ENCODE results near the gene TSKU.
"Not testable (repeated sequence)": the region's sequence is repeated elsewhere in the genome, so short reads cannot be mapped to it uniquely, and the experiment has no call there.

The TSKU gene

GRCh38 chr11:76824980-76825725 lies 42.0 kb downstream of the TSKU start:
- H4K91ac ChIP-seq (ENCODE audit: low read depth, low read length, poor library complexity): no peak overlapping the region
- H3K18ac ChIP-seq (ENCODE audit: low read length): no peak overlapping the region
- H3K27me3 ChIP-seq (ENCODE audit: control insufficient read depth in 3 of 3, insufficient read depth in 3 of 3, low read depth in 1 of 3, low read length in 3 of 3): no peaks in the 10 kb centered on the region
- no peak overlapping the region for H3K9ac ChIP-seq (ENCODE audit: low read depth, low read length, poor library complexity)
- no peak overlapping the region for H2AK5ac ChIP-seq (ENCODE audit: low read depth, low read length)
- H3K4me1 ChIP-seq (ENCODE audit: control insufficient read depth in 2 of 2, insufficient read depth in 1 of 2, low read depth in 1 of 2, low read length in 2 of 2): peaks cover 0 to 7% of the 10 kb centered on the region in 2 donors
- no peak overlapping the region for H4K8ac ChIP-seq (ENCODE audit: low read depth, low read length)
- no peak overlapping the region for H2BK15ac ChIP-seq (ENCODE audit: low read length)
- no peak overlapping the region for H3K4me2 ChIP-seq (ENCODE audit: insufficient read depth, low read length, poor library complexity, severe bottlenecking)
- no peak overlapping the region for H3K14ac ChIP-seq (ENCODE audit: low read length)
- H3K23ac ChIP-seq (ENCODE audit: low read depth, low read length, poor library complexity): no peak overlapping the region
- H3K4ac ChIP-seq (ENCODE audit: low read length): no peak overlapping the region
- peak overlapping the region; percentile 17 for H2AFZ ChIP-seq (ENCODE audit: low read length)
- H3K79me1 ChIP-seq (ENCODE audit: low read depth, low read length): no peaks in the 10 kb centered on the region
- WGBS, 2 donors (ENCODE audit: extremely low coverage in 2 of 2, insufficient read length in 2 of 2, insufficient replicate concordance in 1 of 2): no CpG with 5 or more reads among the region's 5 CpGs
- no peak overlapping the region for H3K27ac ChIP-seq (replicated peaks; ENCODE audit: low read length)
- H2BK120ac ChIP-seq (ENCODE audit: low read depth, low read length): no peak overlapping the region
- DNase-seq (ENCODE audit: low spot score): no peak
- peaks cover 0 to 5% of the 10 kb centered on the region in 2 donors for H3K9me3 ChIP-seq (replicated peaks in 1 of 2; ENCODE audit: control insufficient read depth in 2 of 2, insufficient read depth in 1 of 2, low read depth in 1 of 2, low read length in 2 of 2)
- no peak overlapping the region for H2BK5ac ChIP-seq (ENCODE audit: low read length)
- no peaks in the 10 kb centered on the region for H3K36me3 ChIP-seq (replicated peaks in 1 of 2; ENCODE audit: control insufficient read depth in 2 of 2, insufficient read depth in 2 of 2, low read length in 2 of 2)
- no peak overlapping the region for H2BK12ac ChIP-seq (ENCODE audit: low read length)
- H3K4me3 ChIP-seq (ENCODE audit: low read length in 2 of 2): no peak overlapping the region

- no peaks in the 10 kb centered on the region for H3K36me3 ChIP-seq (replicated peaks in 1 of 2; ENCODE audit: control insufficient read depth in 2 of 2, insufficient read depth in 2 of 2, low read length in 2 of 2)
- H3K27ac ChIP-seq (replicated peaks; ENCODE audit: low read length): no peak overlapping the region
- H3K14ac ChIP-seq (ENCODE audit: low read length): no peak overlapping the region
- WGBS, 2 donors (ENCODE audit: extremely low coverage in 2 of 2, insufficient read length in 2 of 2, insufficient replicate concordance in 1 of 2): no CpG with 5 or more reads among the region's 1 CpG
- H3K4me2 ChIP-seq (ENCODE audit: insufficient read depth, low read length, poor library complexity, severe bottlenecking): no peak overlapping the region
- no peaks in the 10 kb centered on the region for H3K27me3 ChIP-seq (ENCODE audit: control insufficient read depth in 3 of 3, insufficient read depth in 3 of 3, low read depth in 1 of 3, low read length in 3 of 3)
- H4K91ac ChIP-seq (ENCODE audit: low read depth, low read length, poor library complexity): no peak overlapping the region
- H2BK12ac ChIP-seq (ENCODE audit: low read length): no peak overlapping the region
- H3K18ac ChIP-seq (ENCODE audit: low read length): no peak overlapping the region
- no peak overlapping the region for H3K9ac ChIP-seq (ENCODE audit: low read depth, low read length, poor library complexity)
- H2BK15ac ChIP-seq (ENCODE audit: low read length): no peak overlapping the region
- peaks cover 0 to 7% of the 10 kb centered on the region in 2 donors for H3K4me1 ChIP-seq (ENCODE audit: control insufficient read depth in 2 of 2, insufficient read depth in 1 of 2, low read depth in 1 of 2, low read length in 2 of 2)
- H2BK120ac ChIP-seq (ENCODE audit: low read depth, low read length): no peak overlapping the region
- peak overlapping the region; percentile 17 for H2AFZ ChIP-seq (ENCODE audit: low read length)
- H4K8ac ChIP-seq (ENCODE audit: low read depth, low read length): no peak overlapping the region
- no peak overlapping the region for H2BK5ac ChIP-seq (ENCODE audit: low read length)
- H3K4ac ChIP-seq (ENCODE audit: low read length): no peak overlapping the region
- no peak overlapping the region for H2AK5ac ChIP-seq (ENCODE audit: low read depth, low read length)
- H3K23ac ChIP-seq (ENCODE audit: low read depth, low read length, poor library complexity): no peak overlapping the region
- no peak for DNase-seq (ENCODE audit: low spot score)
- peaks cover 0 to 5% of the 10 kb centered on the region in 2 donors for H3K9me3 ChIP-seq (replicated peaks in 1 of 2; ENCODE audit: control insufficient read depth in 2 of 2, insufficient read depth in 1 of 2, low read depth in 1 of 2, low read length in 2 of 2)
- no peak overlapping the region for H3K4me3 ChIP-seq (ENCODE audit: low read length in 2 of 2)
- no peaks in the 10 kb centered on the region for H3K79me1 ChIP-seq (ENCODE audit: low read depth, low read length)
Observed at GRCh38 chr11:76825726-76826396, 42.7 kb downstream of the TSKU start.

- H3K18ac ChIP-seq (ENCODE audit: low read length); H3K36me3 ChIP-seq (replicated peaks in 1 of 2; ENCODE audit: control insufficient read depth in 2 of 2, insufficient read depth in 2 of 2, low read length in 2 of 2); H2AFZ ChIP-seq (ENCODE audit: low read length); H3K9me3 ChIP-seq (replicated peaks in 1 of 2; ENCODE audit: control insufficient read depth in 2 of 2, insufficient read depth in 1 of 2, low read depth in 1 of 2, low read length in 2 of 2); H3K27ac ChIP-seq (replicated peaks; ENCODE audit: low read length); H2AK5ac ChIP-seq (ENCODE audit: low read depth, low read length); H3K79me1 ChIP-seq (ENCODE audit: low read depth, low read length); DNase-seq (ENCODE audit: low spot score); H3K27me3 ChIP-seq (ENCODE audit: control insufficient read depth in 3 of 3, insufficient read depth in 3 of 3, low read depth in 1 of 3, low read length in 3 of 3); H4K91ac ChIP-seq (ENCODE audit: low read depth, low read length, poor library complexity); H3K14ac ChIP-seq (ENCODE audit: low read length); H3K4me1 ChIP-seq (ENCODE audit: control insufficient read depth in 2 of 2, insufficient read depth in 1 of 2, low read depth in 1 of 2, low read length in 2 of 2); H3K9ac ChIP-seq (ENCODE audit: low read depth, low read length, poor library complexity); H2BK15ac ChIP-seq (ENCODE audit: low read length); H2BK12ac ChIP-seq (ENCODE audit: low read length); H3K23ac ChIP-seq (ENCODE audit: low read depth, low read length, poor library complexity); H2BK5ac ChIP-seq (ENCODE audit: low read length); H3K4ac ChIP-seq (ENCODE audit: low read length); H4K8ac ChIP-seq (ENCODE audit: low read depth, low read length); H3K4me2 ChIP-seq (ENCODE audit: insufficient read depth, low read length, poor library complexity, severe bottlenecking); H2BK120ac ChIP-seq (ENCODE audit: low read depth, low read length); H3K4me3 ChIP-seq (ENCODE audit: low read length in 2 of 2): not testable (repeated sequence)
- no CpG with 5 or more reads among the region's 3 CpGs for WGBS, 2 donors (ENCODE audit: extremely low coverage in 2 of 2, insufficient read length in 2 of 2, insufficient replicate concordance in 1 of 2)
Observed at GRCh38 chr11:76826508-76826907, 43.4 kb downstream of the TSKU start.

- not testable (repeated sequence) for DNase-seq (ENCODE audit: low spot score); H3K18ac ChIP-seq (ENCODE audit: low read length); H2BK5ac ChIP-seq (ENCODE audit: low read length); H3K14ac ChIP-seq (ENCODE audit: low read length); H3K27ac ChIP-seq (replicated peaks; ENCODE audit: low read length); H4K91ac ChIP-seq (ENCODE audit: low read depth, low read length, poor library complexity); H3K9me3 ChIP-seq (replicated peaks in 1 of 2; ENCODE audit: control insufficient read depth in 2 of 2, insufficient read depth in 1 of 2, low read depth in 1 of 2, low read length in 2 of 2); H2BK12ac ChIP-seq (ENCODE audit: low read length); H3K36me3 ChIP-seq (replicated peaks in 1 of 2; ENCODE audit: control insufficient read depth in 2 of 2, insufficient read depth in 2 of 2, low read length in 2 of 2); H3K4ac ChIP-seq (ENCODE audit: low read length); H2AFZ ChIP-seq (ENCODE audit: low read length); H3K4me2 ChIP-seq (ENCODE audit: insufficient read depth, low read length, poor library complexity, severe bottlenecking); H2BK15ac ChIP-seq (ENCODE audit: low read length); H3K79me1 ChIP-seq (ENCODE audit: low read depth, low read length); H2BK120ac ChIP-seq (ENCODE audit: low read depth, low read length); H3K4me3 ChIP-seq (ENCODE audit: low read length in 2 of 2); H2AK5ac ChIP-seq (ENCODE audit: low read depth, low read length); H3K23ac ChIP-seq (ENCODE audit: low read depth, low read length, poor library complexity); H4K8ac ChIP-seq (ENCODE audit: low read depth, low read length); H3K4me1 ChIP-seq (ENCODE audit: control insufficient read depth in 2 of 2, insufficient read depth in 1 of 2, low read depth in 1 of 2, low read length in 2 of 2); H3K27me3 ChIP-seq (ENCODE audit: control insufficient read depth in 3 of 3, insufficient read depth in 3 of 3, low read depth in 1 of 3, low read length in 3 of 3); H3K9ac ChIP-seq (ENCODE audit: low read depth, low read length, poor library complexity)
Observed at GRCh38 chr11:76827005-76827404, 43.8 kb downstream of the TSKU start.

Data from neuronal stem cell (in vitro differentiated cells).